T-helper 1 cell treated with Interleukin-12 subunit alpha and Interleukin-12 subunit beta and Interleukin-4 antibody, amounts not matched to agents 30 μg/mL and 1 μg/mL, for 36 hours (primary cell): ENCODE results near the gene GPR87.
A peak's percentile ranks its signal among the peaks of the same experiment; 100 is the strongest.

Experiments used
- H3K27ac Mint-ChIP-seq: one replicate; pipeline ENCODE4 v1.8.0; 2021; ENCODE audit warnings: mild to moderate bottlenecking, mixed read lengths
- H3K27me3 Mint-ChIP-seq: one replicate; pipeline ENCODE4 v1.8.0; 2021; ENCODE audit warnings: low read depth, mixed read lengths
- H3K36me3 Mint-ChIP-seq: one replicate; pipeline ENCODE4 v1.8.0; 2021; ENCODE audit warnings: low read depth, mixed read lengths
- H3K4me1 Mint-ChIP-seq: one replicate; pipeline ENCODE4 v1.8.0; 2021; ENCODE audit warnings: low read depth, mixed read lengths
- H3K4me3 Mint-ChIP-seq: one replicate; pipeline ENCODE4 v1.8.0; 2021; ENCODE audit warnings: mild to moderate bottlenecking, moderate library complexity, mixed read lengths
- H3K9me3 Mint-ChIP-seq: one replicate; pipeline ENCODE4 v1.8.0; 2021; ENCODE audit warnings: mixed read lengths

Gene GPR87, protein sequence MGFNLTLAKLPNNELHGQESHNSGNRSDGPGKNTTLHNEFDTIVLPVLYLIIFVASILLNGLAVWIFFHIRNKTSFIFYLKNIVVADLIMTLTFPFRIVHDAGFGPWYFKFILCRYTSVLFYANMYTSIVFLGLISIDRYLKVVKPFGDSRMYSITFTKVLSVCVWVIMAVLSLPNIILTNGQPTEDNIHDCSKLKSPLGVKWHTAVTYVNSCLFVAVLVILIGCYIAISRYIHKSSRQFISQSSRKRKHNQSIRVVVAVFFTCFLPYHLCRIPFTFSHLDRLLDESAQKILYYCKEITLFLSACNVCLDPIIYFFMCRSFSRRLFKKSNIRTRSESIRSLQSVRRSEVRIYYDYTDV

DNA sequence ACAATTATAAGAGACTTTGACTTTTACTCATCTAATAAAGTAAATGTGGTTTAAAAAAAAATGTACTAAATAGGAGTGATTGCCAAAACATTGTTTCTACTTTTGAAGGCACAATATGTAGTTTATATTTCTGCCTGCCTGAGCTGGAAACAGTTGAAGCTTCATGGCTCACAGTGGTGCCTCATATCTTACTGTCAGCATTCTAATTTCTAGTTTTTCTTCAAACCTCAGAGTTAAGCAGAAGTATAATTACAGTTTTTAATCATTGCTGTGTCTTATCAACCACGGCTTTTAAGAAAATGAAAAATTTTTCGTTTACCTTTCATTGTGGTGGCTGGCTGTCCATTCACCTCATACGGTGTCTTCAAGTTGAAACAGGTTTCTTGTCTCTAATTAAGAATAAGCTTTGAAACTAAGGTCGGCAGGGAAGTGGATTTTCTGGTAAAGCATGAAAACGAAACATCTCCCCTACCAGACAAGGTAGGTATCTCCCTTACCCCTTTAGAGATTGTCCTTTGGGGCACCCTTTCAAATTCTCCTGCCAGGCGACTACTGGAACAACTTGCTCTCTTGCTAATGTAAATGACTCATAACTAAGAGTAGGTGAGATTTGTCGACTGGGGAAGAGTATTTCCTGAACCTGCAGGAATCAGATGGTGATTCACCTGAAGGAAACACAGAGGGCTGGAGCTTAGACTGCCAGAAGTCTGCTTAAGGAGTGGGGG, at the start of gene GPR87:
Gene GPR87 (minus strand): TSS at position 554 of the 725 bp plus-strand sequence. CDS start 16,720 bp downstream, outside the sequence.
- no peaks in the 10 kb centered on the region for H3K36me3 Mint-ChIP-seq
- no peak within 1 kb of the TSS for H3K27ac Mint-ChIP-seq
- H3K4me1 Mint-ChIP-seq, result peaks cover 11% of the 10 kb centered on the region
- H3K9me3 Mint-ChIP-seq, result no peaks in the 10 kb centered on the region
- H3K4me3 Mint-ChIP-seq, result no peak within 1 kb of the TSS
- peaks cover 6% of the 10 kb centered on the region for H3K27me3 Mint-ChIP-seq

DNA sequence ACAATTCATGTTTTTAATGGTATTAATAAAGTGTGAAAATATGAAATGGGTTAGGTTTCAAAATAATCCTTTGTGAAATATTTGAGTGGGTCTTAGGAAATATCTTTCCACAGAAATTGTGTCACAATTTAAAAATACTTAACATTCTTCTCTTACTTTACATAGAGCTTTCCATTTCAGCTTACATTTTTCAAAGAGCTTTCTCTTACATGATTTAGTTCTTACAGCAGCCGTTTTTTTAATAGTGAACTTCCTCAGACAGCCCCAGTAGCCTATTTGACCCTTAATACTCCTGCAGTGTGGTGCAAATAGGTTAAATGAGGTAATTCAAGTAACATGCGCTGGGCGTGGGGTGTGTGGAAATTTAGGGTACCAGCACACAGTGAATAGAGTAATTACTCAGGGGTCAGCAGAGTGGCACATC, 46.1 kb upstream of the GPR87 start:
- Mint-ChIP-seq H3K36me3 (no peaks in the 10 kb centered on the region), H3K4me1 (no peaks in the 10 kb centered on the region), H3K9me3 (no peaks in the 10 kb centered on the region), H3K4me3 (no peak overlapping the region), H3K27me3 (peaks cover 11% of the 10 kb centered on the region), H3K27ac (no peak overlapping the region)

DNA sequence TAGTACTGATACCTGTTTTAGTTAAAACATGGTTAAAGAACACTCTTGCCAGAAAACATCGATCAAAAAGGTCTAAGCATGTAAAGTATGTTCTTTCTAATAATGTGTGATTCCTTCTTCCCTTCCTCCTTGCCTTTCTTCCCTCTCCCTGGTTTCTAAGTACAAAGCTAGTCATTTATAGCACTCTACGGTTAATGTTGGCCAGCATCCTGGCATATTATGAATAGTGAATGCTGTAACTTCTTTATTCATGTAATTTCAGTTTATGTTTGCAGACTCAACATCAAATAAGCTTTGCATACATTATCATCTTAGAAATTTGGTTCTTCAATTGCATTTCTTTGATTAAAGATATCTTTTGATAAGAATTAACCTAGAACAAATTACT, 40.8 kb upstream of the GPR87 start:
- Mint-ChIP-seq H3K27ac (no peak overlapping the region), H3K27me3 (peaks cover 3% of the 10 kb centered on the region), H3K36me3 (no peaks in the 10 kb centered on the region), H3K9me3 (no peaks in the 10 kb centered on the region), H3K4me1 (no peaks in the 10 kb centered on the region), H3K4me3 (no peak overlapping the region)

DNA sequence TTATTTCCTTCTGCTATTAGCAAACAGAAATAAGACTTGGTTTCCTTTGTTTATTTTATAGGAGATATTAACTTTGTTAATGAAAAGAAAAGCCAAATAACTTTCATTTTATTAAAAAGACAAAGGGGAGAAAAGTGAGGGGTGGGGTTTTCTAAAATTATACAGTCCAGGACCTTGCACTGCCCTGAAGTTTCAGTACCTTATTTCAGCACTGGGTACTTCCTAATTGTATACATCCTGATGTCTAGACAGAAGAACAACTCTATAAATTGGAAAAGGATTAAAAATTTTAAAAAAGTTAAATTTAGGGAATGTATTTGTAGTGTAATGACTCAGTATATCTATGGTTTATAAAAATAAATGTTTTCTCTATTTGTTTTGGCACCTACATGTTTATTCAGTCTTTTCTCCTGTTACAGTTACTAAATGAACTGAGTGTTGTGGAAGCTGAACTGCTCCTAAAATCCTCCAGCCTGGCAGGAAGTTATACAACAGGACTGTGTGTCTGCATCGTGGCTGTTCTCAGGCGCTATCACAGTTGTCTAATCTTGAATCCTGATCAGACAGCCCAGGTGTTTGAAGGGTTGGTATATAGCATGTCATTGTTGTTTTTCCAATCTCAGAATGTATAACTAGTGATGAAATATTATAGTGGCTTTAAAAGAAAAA, 40.3 kb upstream of the GPR87 start:
- H3K36me3 Mint-ChIP-seq, result no peaks in the 10 kb centered on the region
- no peak overlapping the region for H3K27ac Mint-ChIP-seq
- peaks cover 2% of the 10 kb centered on the region for H3K4me1 Mint-ChIP-seq
- H3K4me3 Mint-ChIP-seq, result no peak overlapping the region
- H3K9me3 Mint-ChIP-seq, result no peaks in the 10 kb centered on the region
- H3K27me3 Mint-ChIP-seq, result peaks cover 6% of the 10 kb centered on the region

GRCh38 chr3:151351648-151352047, 35.0 kb upstream of the GPR87 start:
- Mint-ChIP-seq H3K27me3 (peaks cover 27% of the 10 kb centered on the region), H3K9me3 (no peaks in the 10 kb centered on the region), H3K4me1 (peaks cover 17% of the 10 kb centered on the region), H3K36me3 (peaks cover 2% of the 10 kb centered on the region), H3K4me3 (peak overlapping the region; percentile 66), H3K27ac (peak overlapping the region; percentile 60)

DNA sequence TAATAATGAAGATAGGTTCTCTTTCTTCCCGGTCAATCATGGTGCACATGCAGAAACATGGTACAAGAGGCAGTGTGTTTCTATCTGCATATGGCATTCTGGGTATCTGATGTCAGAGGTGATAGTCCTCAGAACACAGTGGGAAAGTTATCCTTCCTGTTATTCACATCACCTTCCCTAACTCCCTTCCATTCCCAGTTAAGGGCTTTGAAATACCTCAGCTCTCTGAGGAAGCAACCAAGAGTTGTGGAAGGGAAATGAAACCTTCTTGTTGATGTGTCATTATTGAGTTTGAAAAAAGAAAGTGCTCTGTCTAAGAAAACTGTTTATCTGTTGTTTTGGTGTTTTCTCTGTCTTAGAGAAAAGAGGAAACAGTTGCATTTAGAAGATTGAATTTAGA, 34.6 kb upstream of the GPR87 start:
- peak overlapping the region; percentile 60 for H3K27ac Mint-ChIP-seq
- no peaks in the 10 kb centered on the region for H3K9me3 Mint-ChIP-seq
- peaks cover 2% of the 10 kb centered on the region for H3K36me3 Mint-ChIP-seq
- peaks cover 21% of the 10 kb centered on the region for H3K4me1 Mint-ChIP-seq
- H3K27me3 Mint-ChIP-seq, result peaks cover 30% of the 10 kb centered on the region
- peak overlapping the region; percentile 66 for H3K4me3 Mint-ChIP-seq

DNA sequence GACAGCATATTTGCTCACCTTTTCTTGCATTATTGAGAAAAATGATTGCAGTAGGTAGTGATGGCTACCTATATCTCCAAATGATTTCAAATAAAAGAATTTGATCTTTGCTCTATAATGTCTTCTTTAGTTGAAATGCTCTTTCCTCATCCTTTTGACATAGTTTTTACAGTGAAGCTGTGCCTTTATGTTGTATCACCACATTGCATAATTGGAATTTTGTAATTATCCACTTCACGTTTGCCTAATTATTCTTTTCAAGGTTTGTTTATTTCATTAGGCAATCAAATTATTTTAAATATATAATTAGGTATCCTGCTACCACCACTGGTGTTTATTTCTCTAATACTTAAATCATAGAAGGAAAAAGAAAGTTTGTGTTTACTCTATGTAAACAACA, 34.0 kb upstream of the GPR87 start:
- H3K4me1 Mint-ChIP-seq, result peaks cover 25% of the 10 kb centered on the region
- H3K4me3 Mint-ChIP-seq, result no peak overlapping the region
- H3K27me3 Mint-ChIP-seq, result peaks cover 34% of the 10 kb centered on the region
- H3K9me3 Mint-ChIP-seq, result no peaks in the 10 kb centered on the region
- H3K36me3 Mint-ChIP-seq, result peaks cover 2% of the 10 kb centered on the region
- H3K27ac Mint-ChIP-seq, result no peak overlapping the region

DNA sequence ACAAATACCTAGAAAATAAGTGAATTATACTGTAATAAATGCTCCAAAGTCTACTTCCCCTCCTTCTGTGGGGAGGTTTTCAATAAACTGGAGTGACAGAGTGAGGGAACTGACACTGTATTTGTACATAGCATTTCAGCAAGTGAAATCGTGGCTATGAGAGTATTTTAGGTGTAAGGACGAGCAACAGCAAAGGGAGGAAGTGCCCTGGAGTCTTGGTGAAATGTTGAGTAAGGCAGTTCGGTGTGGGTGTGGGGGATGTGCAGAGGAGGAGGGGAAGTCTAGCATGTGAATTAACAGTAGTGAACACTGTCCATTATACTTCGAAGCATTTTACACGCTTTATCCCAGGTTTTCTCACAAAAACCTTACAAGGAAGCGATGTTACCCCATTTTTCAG, 30.8 kb upstream of the GPR87 start:
- peaks cover 2% of the 10 kb centered on the region for H3K36me3 Mint-ChIP-seq
- peaks cover 54% of the 10 kb centered on the region for H3K27me3 Mint-ChIP-seq
- H3K9me3 Mint-ChIP-seq, result no peaks in the 10 kb centered on the region
- H3K27ac Mint-ChIP-seq, result no peak overlapping the region
- H3K4me3 Mint-ChIP-seq, result no peak overlapping the region
- peaks cover 25% of the 10 kb centered on the region for H3K4me1 Mint-ChIP-seq

DNA sequence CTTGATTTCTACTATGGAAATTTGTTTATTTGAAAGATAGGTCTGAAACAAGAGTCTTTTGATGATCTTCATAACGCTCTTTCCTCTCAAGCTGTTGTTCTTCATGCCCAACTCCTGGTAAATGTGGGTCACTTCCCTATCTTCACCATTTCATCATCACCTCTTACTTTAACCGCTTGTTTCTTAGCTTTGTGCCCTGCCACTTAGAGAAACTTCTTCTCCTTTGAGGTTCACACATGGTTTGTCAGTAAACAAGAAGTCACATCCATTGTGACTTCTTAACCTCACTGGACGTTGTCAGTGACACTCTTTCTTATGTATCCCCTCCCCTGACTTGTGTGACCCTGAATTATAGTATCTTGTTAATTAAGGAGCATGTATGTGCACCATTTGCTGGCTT, 29.7 kb upstream of the GPR87 start:
- H3K4me1 Mint-ChIP-seq, result peaks cover 16% of the 10 kb centered on the region
- H3K36me3 Mint-ChIP-seq, result peaks cover 2% of the 10 kb centered on the region
- H3K27me3 Mint-ChIP-seq, result peaks cover 55% of the 10 kb centered on the region
- no peaks in the 10 kb centered on the region for H3K9me3 Mint-ChIP-seq
- H3K4me3 Mint-ChIP-seq, result no peak overlapping the region
- no peak overlapping the region for H3K27ac Mint-ChIP-seq

DNA sequence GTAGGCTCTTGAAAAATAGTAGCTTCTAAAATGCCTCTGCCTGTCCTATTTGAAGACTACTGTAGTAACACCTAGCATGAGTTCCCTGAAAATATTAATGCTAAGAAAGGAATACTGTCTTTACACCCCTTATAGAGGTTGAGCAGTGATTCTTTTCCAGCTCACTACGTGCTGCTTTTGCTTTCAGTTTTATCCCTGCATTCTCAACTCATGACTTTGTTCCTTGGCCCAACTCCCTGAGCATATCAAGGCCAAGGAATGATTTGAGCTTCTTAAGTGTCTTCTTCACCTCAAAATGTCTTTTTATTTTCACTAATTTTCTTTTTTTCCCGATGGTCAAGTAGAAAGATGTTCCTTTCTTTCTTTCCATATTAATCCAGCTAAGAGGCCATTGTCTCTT, 29.2 kb upstream of the GPR87 start:
- Mint-ChIP-seq H3K27me3 (peaks cover 55% of the 10 kb centered on the region), H3K36me3 (no peaks in the 10 kb centered on the region), H3K4me3 (no peak overlapping the region), H3K27ac (no peak overlapping the region), H3K9me3 (no peaks in the 10 kb centered on the region), H3K4me1 (peaks cover 12% of the 10 kb centered on the region)

DNA sequence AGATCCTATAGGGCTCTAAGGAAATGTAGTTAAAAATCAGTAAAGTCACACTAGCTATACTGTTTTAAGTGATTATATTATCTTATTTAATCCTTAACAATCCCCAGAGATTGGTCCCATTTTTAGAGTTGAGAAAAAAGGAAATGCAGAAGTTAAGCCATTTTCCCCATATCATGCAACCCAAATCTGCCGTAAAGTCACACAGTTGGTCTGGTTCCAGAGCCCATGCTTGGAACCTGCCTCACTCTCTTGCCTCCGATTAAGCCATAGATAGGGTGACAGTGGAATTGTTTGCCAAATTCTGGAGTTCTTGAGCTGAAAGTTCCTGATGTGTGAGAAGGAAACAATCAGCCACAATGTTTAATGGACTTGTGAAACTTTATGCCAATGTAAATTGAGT, 15.1 kb upstream of the GPR87 start:
- H3K27me3 Mint-ChIP-seq, result peaks cover 27% of the 10 kb centered on the region
- H3K4me1 Mint-ChIP-seq, result peaks cover 6% of the 10 kb centered on the region
- H3K4me3 Mint-ChIP-seq, result no peak overlapping the region
- no peaks in the 10 kb centered on the region for H3K9me3 Mint-ChIP-seq
- H3K36me3 Mint-ChIP-seq, result no peaks in the 10 kb centered on the region
- no peak overlapping the region for H3K27ac Mint-ChIP-seq

DNA sequence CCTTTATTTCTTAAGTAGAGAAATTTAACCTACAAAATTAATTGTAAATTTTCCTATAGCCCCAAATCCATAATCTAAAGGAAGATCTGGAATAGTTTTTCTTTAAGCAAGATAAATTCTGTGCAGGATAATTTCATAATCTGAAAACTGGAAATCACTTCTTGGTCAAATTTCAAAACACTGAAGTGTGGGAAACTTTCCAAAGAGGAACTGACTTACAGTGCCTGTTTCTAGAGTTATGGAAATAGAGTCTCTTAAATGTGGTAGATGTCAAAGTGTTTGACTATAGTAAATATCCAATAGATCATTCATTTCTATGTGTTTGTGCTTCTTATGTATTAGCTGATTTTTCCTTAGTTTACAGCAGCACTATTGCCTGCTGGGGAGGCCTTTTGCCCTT, 14.3 kb upstream of the GPR87 start:
- peaks cover 21% of the 10 kb centered on the region for H3K27me3 Mint-ChIP-seq
- no peak overlapping the region for H3K27ac Mint-ChIP-seq
- H3K9me3 Mint-ChIP-seq, result no peaks in the 10 kb centered on the region
- H3K36me3 Mint-ChIP-seq, result no peaks in the 10 kb centered on the region
- peaks cover 6% of the 10 kb centered on the region for H3K4me1 Mint-ChIP-seq
- no peak overlapping the region for H3K4me3 Mint-ChIP-seq

DNA sequence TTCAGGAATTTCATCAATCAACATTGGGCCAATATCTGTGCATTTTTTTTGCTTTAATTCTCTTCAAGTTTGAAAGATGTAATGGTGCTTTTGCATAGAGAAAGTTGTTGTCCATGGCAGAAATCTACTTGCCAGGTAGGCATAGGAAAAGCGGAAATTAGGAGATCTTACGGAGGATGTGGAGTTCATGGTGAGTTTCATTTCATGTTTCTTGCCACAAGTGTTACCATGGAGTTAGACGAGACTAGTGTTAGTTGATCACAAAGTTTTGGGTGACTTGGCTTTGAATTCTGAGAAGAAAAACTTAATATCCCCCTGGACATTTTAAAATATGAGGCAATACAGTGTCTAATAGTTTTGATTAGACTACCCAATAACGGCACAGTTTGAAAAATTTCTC, 13.8 kb upstream of the GPR87 start:
- no peaks in the 10 kb centered on the region for H3K9me3 Mint-ChIP-seq
- peaks cover 6% of the 10 kb centered on the region for H3K4me1 Mint-ChIP-seq
- no peaks in the 10 kb centered on the region for H3K36me3 Mint-ChIP-seq
- H3K27me3 Mint-ChIP-seq, result peaks cover 19% of the 10 kb centered on the region
- no peak overlapping the region for H3K4me3 Mint-ChIP-seq
- H3K27ac Mint-ChIP-seq, result no peak overlapping the region

GRCh38 chr3:151329363-151329762, 12.7 kb upstream of the GPR87 start, which contains the start of gene P2RY13:
TSS of gene P2RY13 (minus strand) at chr3:151329549. CDS start at chr3:151329528, 21 bp downstream.
- Mint-ChIP-seq H3K36me3 (no peaks in the 10 kb centered on the region), H3K4me3 (peak within 1 kb of the TSS; percentile 9), H3K4me1 (peaks cover 6% of the 10 kb centered on the region), H3K27ac (no peak within 1 kb of the TSS), H3K27me3 (peaks cover 20% of the 10 kb centered on the region), H3K9me3 (no peaks in the 10 kb centered on the region)
